Fibroblast of mammary gland (primary cell): ENCODE results near the gene ATP2B3.

Source experiments
- DNase-seq: peaks from one replicate; pipeline ENCODE4 v3.0.0-alpha.2; 2010; ENCODE audit warnings: low read depth
- H3K4me3 ChIP-seq: 2 replicates; pipeline ENCODE4 v1.5.1; 2011; ENCODE audit warnings: low read depth, mild to moderate bottlenecking, low read length, moderate library complexity; ENCODE audit not compliant: control insufficient read depth
- TF ChIP-seq, protein P1 (sequence below): conservative IDR thresholded peaks from 2 replicates; pipeline ENCODE4 v1.5.1; 2011; ENCODE audit warnings: low read depth, low read length, inconsistent platforms; ENCODE audit not compliant: control insufficient read depth, insufficient read depth

The ATP2B3 gene

GRCh38 chrX:153514259-153514658 is 3.2 kb upstream of the ATP2B3 start:
- TF ChIP-seq, protein P1, sequence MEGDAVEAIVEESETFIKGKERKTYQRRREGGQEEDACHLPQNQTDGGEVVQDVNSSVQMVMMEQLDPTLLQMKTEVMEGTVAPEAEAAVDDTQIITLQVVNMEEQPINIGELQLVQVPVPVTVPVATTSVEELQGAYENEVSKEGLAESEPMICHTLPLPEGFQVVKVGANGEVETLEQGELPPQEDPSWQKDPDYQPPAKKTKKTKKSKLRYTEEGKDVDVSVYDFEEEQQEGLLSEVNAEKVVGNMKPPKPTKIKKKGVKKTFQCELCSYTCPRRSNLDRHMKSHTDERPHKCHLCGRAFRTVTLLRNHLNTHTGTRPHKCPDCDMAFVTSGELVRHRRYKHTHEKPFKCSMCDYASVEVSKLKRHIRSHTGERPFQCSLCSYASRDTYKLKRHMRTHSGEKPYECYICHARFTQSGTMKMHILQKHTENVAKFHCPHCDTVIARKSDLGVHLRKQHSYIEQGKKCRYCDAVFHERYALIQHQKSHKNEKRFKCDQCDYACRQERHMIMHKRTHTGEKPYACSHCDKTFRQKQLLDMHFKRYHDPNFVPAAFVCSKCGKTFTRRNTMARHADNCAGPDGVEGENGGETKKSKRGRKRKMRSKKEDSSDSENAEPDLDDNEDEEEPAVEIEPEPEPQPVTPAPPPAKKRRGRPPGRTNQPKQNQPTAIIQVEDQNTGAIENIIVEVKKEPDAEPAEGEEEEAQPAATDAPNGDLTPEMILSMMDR: no peak
- no peak overlapping the region for H3K4me3 ChIP-seq
- DNase-seq: no peak

DNA sequence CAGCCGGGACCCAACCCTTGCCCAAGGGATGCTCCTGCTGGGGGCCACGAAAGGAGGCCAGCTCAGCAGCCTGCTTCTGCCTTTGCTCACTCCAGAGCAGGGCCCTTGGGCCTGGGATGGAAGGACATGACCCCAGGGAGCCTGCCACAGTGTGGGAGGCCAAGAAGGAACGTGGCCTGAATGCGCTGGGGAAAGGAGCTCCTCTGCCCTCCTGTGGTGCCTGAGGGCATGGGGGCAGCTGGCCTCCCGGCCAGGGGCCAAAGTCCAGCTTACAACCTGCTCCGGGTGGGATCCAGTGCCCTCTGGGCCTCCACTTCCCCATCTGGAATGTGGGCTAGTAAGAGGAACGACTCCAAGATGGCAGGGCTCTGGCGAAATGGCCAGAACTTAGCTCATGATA is 2.0 kb upstream of the ATP2B3 start:
- DNase-seq: no peak
- TF ChIP-seq, protein P1: no peak
- no peak overlapping the region for H3K4me3 ChIP-seq

DNA sequence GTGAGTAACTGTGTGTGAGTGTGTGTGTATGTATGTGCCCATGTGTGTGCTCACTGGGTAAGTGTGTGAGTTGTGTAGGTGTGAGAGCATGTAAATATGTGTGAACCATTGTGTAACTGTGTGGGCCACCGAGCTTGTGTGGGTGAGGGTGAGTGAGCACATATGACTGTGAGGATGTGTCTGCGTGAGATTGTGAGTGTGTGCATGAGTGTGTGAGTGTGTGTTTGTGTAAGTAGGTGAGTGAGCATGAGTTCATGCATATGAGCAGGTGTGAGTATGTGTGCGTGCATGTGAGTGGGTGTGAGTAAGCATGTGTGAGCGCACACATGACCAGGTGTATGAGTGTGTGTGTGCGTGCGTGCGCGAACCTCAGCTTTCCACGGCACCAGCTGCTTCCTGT is 1.4 kb upstream of the ATP2B3 start:
- no peak for DNase-seq
- no peak overlapping the region for H3K4me3 ChIP-seq
- TF ChIP-seq, protein P1: no peak

DNA sequence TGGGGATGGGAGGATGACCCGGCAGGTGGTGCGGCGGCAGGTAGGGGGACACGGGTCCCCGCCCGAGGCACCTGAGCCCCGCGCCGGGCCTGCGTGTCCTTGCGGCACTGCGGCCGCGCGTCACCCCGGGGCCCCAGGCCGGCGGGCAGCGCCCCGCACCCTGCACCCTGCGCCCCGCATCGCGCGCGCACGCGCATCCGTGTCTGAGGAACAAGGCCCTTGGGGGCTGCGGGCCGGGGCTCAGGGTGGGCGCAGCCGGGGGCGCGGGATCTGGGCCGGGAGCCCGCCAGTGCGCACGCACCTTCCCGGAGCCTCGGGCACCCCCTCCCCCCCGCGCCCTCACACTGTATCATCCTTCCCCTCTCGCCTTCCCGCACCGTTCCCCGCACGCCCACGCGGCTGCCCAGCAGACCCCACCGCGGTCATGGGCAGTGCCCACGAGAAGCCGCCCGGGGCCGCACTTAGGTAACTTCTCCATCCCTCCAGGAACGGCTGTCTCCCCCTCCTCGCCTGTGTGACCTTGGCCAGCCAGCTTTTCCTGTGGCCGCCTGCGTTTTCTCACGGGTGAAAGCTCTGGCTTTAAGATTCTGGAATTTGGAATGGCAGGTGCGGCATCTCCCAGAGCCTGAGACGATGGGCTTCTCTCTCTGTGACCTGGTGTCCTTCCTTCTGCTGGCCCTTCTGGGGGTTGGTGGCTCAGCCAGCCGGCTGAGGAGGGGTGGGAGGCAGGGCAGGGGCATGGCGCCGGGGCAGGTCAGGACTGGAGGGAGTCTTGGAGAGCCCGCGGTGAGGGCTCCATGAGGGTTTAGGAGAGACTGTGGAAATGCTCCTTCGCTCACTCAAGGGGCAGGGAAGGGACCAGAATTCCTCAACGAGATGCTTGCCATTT is 748 bp downstream of the ATP2B3 start:
- no peak for DNase-seq
- H3K4me3 ChIP-seq: no peak overlapping the region
- TF ChIP-seq, protein P1: no peak

- H3K4me3 ChIP-seq: no peak overlapping the region
- peak; percentile 51 for DNase-seq
- TF ChIP-seq, protein P1: no peak
These were observed 2.3 kb downstream of the ATP2B3 start for GRCh38 chrX:153519569-153520286.

DNA sequence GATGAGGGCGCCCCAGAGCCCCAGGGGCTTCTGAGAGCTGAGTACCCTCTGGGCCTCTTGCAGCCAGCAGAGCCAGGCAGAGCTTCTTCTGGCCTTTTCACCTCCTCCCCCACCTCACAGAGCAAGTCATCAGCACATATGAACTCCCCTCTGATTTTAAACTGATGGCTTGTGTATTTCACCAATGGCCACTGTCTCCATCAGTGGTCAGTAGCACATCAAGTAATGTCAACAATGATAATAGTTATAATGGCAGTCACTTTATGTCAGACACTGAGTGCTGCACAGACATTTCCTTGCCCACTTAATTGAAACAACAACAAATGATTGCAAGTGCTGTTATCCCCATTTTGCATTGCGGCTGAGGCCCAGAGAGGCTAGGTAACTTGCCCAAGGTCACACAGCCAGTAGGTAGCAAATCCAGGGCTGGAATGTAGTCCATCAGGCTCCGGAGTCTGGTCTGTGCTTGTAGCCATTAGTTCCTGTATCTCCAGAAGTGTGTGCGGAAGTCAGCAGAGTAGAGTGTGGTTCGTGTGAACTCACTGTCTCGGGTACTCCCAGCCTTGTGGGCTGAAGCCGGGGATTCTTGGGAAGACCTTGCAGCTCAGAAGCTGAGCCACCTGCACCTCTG is 3.0 kb downstream of the ATP2B3 start:
- DNase-seq: no peak
- TF ChIP-seq, protein P1: no peak
- H3K4me3 ChIP-seq: no peak overlapping the region
